ENCODE data around the gene ZNF606.

DNA sequence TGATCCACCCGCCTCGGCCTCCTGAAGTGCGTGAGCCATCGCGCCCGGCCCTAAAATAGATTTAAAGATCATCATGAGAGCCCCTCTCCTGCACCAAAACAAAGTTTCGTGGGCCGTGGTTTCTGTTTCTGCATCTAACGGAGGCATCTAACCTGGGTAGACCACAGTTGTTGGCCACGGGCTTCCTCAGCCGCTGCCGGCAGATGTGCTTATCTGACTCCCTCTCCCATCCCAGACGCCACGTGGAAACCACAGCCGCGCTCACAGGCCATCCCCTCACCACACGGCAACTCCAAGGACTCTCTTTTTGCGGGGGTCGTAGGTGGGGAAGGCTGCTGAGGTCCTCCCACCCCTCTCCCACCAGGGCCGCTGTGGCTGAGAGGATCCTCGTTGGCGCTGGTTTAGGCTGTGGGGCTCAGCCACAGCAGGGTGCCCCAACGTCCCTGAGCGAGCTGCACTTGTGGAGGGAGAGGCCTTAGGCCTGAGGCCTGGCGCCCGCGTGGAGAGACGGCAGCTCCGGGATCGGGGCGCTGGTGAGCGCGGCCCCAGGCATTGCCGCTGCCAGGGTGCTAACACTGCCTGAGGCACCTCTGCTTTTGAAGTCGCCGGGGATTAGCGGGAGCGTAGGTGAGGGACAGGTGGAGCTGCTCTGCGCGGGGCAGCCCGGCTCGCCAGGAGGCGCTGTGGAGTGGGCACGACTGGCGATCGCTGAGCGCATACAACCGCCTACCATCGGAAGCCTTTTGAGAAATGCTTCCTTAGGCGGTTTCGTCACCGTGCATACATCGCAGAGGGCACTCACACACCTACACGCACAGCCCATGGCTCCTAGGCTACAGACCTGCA lies 40.1 kb upstream of the ZNF606 start:
- TF ChIP-seq POLR2A (IDR thresholded peaks at IDR 0.05; ENCODE audit: low read length) (no peak), GATA1 (IDR thresholded peaks at IDR 0.05; ENCODE audit: low read depth, low read length) (no peak)
